HG03469 (cell line): ENCODE data around the gene OR1A2.
"Not testable (repeated sequence)": the region's sequence is repeated elsewhere in the genome, so short reads cannot be mapped to it uniquely, and the experiment has no call there.

Experiments used
- ATAC-seq: cut with Tn5 transposase; IDR thresholded peaks from one replicate; pipeline ENCODE4 v1.9.1; 2021; ENCODE audit warnings: mild to moderate bottlenecking, moderate library complexity, moderate number of reproducible peaks; ENCODE audit not compliant: unreplicated experiment

Gene OR1A2, protein sequence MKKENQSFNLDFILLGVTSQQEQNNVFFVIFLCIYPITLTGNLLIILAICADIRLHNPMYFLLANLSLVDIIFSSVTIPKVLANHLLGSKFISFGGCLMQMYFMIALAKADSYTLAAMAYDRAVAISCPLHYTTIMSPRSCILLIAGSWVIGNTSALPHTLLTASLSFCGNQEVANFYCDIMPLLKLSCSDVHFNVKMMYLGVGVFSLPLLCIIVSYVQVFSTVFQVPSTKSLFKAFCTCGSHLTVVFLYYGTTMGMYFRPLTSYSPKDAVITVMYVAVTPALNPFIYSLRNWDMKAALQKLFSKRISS

GRCh38 chr17:3197219-3197618 lies at the start of gene OR1A2:
Gene OR1A2 (plus strand): TSS chr17:3197519. CDS start chr17:3197519, 0 bp downstream.
- ATAC-seq = no peak

GRCh38 chr17:3157218-3157617 lies 40.1 kb upstream of the OR1A2 start:
- no peak for ATAC-seq

DNA sequence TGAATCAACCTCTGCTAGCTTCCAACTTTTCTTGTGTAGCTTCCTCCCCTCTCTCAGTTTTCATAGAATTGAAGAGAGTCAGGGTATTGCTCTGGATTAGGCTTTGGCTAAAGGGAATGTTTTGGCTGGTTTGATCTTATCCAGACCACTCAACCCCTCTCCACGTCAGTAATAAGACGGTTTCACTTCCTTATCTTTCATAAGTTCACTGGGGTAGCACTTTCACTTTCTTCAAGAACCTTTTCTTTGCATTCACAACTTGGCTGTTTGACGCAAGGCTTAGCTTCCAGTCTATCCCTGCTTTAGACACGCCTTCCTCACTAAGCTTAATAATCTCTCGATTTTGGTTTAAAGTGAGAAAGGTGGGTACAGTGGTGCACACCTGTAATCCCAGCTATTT lies 29.7 kb upstream of the OR1A2 start:
- ATAC-seq = no peak

DNA sequence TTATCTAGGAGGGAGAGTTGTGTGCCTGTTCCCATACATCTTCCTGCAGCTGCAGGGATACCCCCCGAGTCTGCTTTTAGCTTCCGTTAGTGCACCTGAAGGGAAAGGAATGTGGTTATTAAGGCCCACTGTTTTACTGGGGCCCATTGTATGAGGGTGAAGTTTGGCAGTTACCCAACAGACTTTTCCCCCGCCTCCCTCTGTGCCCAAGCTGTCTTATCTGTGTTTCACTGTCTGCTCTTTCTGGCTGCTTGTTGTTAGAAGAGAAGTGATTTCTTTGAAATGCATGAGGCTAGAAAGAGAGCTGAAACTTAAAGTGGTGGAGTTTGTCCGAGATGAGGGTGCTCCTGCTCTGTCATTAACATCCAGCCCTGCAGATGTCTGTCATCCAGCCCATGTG lies 7.4 kb upstream of the OR1A2 start:
- ATAC-seq = no peak

DNA sequence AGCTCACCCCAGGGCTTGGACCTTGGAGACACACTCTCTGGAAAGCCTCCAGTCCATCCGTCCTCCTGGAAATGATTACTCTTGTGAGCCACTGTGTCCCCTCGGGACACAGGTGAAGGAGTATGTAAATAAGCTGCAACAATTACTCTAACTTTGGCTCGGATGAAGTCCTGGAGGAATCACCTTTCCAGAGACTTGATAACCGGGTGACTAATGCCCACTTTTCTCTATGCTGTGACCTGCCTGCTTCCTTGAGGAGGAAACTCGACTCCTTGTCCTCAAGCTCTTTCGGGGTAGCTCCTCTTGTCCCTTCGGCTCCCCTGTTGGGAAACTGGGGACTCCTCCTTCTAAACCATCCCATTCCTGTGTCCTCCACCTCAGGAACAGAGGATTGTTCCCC lies 10.0 kb downstream of the OR1A2 start, which contains the start of gene OR1A1:
Gene OR1A1, plus strand, starts transcription at position 301 of the 400 bp plus-strand sequence. CDS start 7,954 bp downstream, outside the sequence.
- no peak for ATAC-seq

- no peak for ATAC-seq
Measured at GRCh38 chr17:3208484-3208883, 11.2 kb downstream of the OR1A2 start.

GRCh38 chr17:3213001-3213400 lies 15.7 kb downstream of the OR1A2 start:
- ATAC-seq = no peak

DNA sequence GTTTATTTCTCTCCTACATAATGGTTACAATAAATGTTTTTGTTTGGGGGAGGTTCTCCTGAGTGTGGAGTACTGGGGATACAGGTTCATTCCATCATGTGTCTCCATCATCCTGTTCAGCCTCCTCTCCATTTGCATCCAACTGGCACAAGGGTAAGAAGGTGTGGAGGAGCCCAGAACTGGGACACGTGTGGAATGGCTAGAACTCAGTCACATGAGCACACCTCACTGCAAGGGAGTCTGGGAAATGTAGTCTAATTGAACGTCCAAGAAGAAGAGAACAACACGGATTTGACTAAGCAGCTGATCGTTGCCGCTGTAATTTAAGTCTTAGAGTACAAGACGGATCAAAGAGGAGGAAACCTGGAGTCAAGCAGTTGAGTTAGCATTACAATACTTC lies 16.3 kb downstream of the OR1A2 start:
- ATAC-seq = no peak

- not testable (repeated sequence) for ATAC-seq
Measured at GRCh38 chr17:3219978-3220377, 22.7 kb downstream of the OR1A2 start.

DNA sequence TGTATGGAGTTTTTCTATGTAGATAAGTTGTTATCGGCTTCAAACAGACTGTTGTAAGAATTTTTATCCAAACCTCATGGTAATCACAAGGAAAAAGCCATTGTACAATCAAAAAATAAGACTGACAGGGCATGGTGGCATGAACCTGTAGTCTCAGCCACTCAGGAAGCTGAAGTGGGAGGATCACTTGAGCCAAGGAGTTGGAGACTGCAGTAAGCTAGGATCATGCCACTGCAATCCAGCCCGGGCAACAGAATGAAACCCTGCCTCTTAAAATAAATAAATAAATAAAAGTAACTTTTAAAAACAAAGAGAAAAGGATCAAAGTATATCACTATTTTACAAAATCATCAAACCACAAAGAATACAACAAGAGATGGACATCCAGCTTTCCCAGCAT lies 24.5 kb downstream of the OR1A2 start:
- no peak for ATAC-seq

- ATAC-seq = no peak
Measured at GRCh38 chr17:3222505-3222904, 25.2 kb downstream of the OR1A2 start.

- not testable (repeated sequence) for ATAC-seq
Measured at GRCh38 chr17:3224721-3225352, 27.5 kb downstream of the OR1A2 start.

GRCh38 chr17:3232300-3232699 lies 35.0 kb downstream of the OR1A2 start:
- not testable (repeated sequence) for ATAC-seq

GRCh38 chr17:3238685-3239084 lies 41.4 kb downstream of the OR1A2 start:
- not testable (repeated sequence) for ATAC-seq

GRCh38 chr17:3241044-3241443 lies 43.7 kb downstream of the OR1A2 start:
- not testable (repeated sequence) for ATAC-seq

DNA sequence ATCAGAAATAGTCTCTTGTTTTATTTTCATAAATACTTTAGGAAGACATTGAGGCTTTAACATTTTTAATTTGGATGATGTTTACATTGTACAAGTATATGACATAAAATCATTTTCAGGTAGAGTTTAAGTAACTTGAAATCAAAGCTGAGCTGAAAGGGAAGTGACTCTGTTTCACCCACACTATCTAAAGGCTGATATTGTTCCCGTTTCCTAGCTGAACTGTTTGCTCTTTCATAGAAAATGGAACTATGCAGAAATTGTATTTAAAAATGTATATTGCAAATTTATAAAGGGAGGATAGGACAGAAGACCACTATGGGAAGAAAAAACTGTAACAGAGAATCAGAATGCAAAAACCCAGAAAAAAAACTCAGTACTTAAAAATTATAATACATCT lies 47.5 kb downstream of the OR1A2 start:
- ATAC-seq = not testable (repeated sequence)
